ENCODE data around the gene ZG16. TPM values are rescaled to one million over a fixed set of nuclear protein-coding genes. Genes with fewer than 3 reads are reported as not detected.
"Not testable (repeated sequence)": the region's sequence is repeated elsewhere in the genome, so short reads cannot be mapped to it uniquely, and the experiment has no call there.

Gene ZG16
- total and polyA plus RNA-seq, 9 donors: 0.05 to 0.13 TPM; not detected in 7

- H3K4me1 ChIP-seq (ENCODE audit: control insufficient read depth, insufficient read depth, low read length): no peaks in the 10 kb centered on the region
- no peaks in the 10 kb centered on the region for H3K9me3 ChIP-seq (replicated peaks; ENCODE audit: control insufficient read depth, low read depth, low read length)
- no peak overlapping the region for H3K4me3 ChIP-seq (ENCODE audit: low read length)
- no peak for DNase-seq
- no peaks in the 10 kb centered on the region for H3K36me3 ChIP-seq (ENCODE audit: control insufficient read depth, insufficient read depth, low read length)
- H3K27ac ChIP-seq (ENCODE audit: low read length): no peak overlapping the region
- 92% methylated on average over 25 of the region's 30 CpGs for WGBS (ENCODE audit: insufficient coverage)
- no peaks in the 10 kb centered on the region for H3K27me3 ChIP-seq (ENCODE audit: control insufficient read depth, insufficient read depth, low read length)
Observed at GRCh38 chr16:29747947-29748759, 29.9 kb upstream of the ZG16 start.

- not testable (repeated sequence) for H3K4me1 ChIP-seq (ENCODE audit: control insufficient read depth, insufficient read depth, low read length); H3K27me3 ChIP-seq (ENCODE audit: control insufficient read depth, insufficient read depth, low read length); H3K4me3 ChIP-seq (ENCODE audit: low read length); DNase-seq; H3K36me3 ChIP-seq (ENCODE audit: control insufficient read depth, insufficient read depth, low read length); H3K9me3 ChIP-seq (replicated peaks; ENCODE audit: control insufficient read depth, low read depth, low read length); H3K27ac ChIP-seq (ENCODE audit: low read length)
- 36% methylated on average over 4 of the region's 4 CpGs for WGBS (ENCODE audit: insufficient coverage)
Observed at GRCh38 chr16:29748760-29749149, 29.3 kb upstream of the ZG16 start.

- H3K36me3 ChIP-seq (ENCODE audit: control insufficient read depth, insufficient read depth, low read length): no peaks in the 10 kb centered on the region
- no peaks in the 10 kb centered on the region for H3K4me1 ChIP-seq (ENCODE audit: control insufficient read depth, insufficient read depth, low read length)
- H3K9me3 ChIP-seq (replicated peaks; ENCODE audit: control insufficient read depth, low read depth, low read length): no peaks in the 10 kb centered on the region
- no peak overlapping the region for H3K27ac ChIP-seq (ENCODE audit: low read length)
- no CpG with 5 or more reads among the region's 1 CpG for WGBS (ENCODE audit: insufficient coverage)
- H3K27me3 ChIP-seq (ENCODE audit: control insufficient read depth, insufficient read depth, low read length): no peaks in the 10 kb centered on the region
- DNase-seq: no peak
- H3K4me3 ChIP-seq (ENCODE audit: low read length): no peak overlapping the region
Observed at GRCh38 chr16:29753516-29753915, 24.5 kb upstream of the ZG16 start.

GRCh38 chr16:29756654-29757053 lies 21.4 kb upstream of the ZG16 start:
- no peak for DNase-seq
- no peaks in the 10 kb centered on the region for H3K27me3 ChIP-seq (ENCODE audit: control insufficient read depth, insufficient read depth, low read length)
- no peaks in the 10 kb centered on the region for H3K9me3 ChIP-seq (replicated peaks; ENCODE audit: control insufficient read depth, low read depth, low read length)
- WGBS (ENCODE audit: insufficient coverage): 100% methylated on average over 1 of the region's 1 CpG
- no peaks in the 10 kb centered on the region for H3K36me3 ChIP-seq (ENCODE audit: control insufficient read depth, insufficient read depth, low read length)
- H3K4me1 ChIP-seq (ENCODE audit: control insufficient read depth, insufficient read depth, low read length): no peaks in the 10 kb centered on the region
- no peak overlapping the region for H3K4me3 ChIP-seq (ENCODE audit: low read length)
- H3K27ac ChIP-seq (ENCODE audit: low read length): no peak overlapping the region

- not testable (repeated sequence) for H3K27ac ChIP-seq (ENCODE audit: low read length); H3K36me3 ChIP-seq (ENCODE audit: control insufficient read depth, insufficient read depth, low read length); DNase-seq; H3K4me1 ChIP-seq (ENCODE audit: control insufficient read depth, insufficient read depth, low read length); H3K27me3 ChIP-seq (ENCODE audit: control insufficient read depth, insufficient read depth, low read length); H3K4me3 ChIP-seq (ENCODE audit: low read length); H3K9me3 ChIP-seq (replicated peaks; ENCODE audit: control insufficient read depth, low read depth, low read length)
- WGBS (ENCODE audit: insufficient coverage): 63% methylated on average over 6 of the region's 8 CpGs
Observed at GRCh38 chr16:29757086-29757485, 21.0 kb upstream of the ZG16 start.

GRCh38 chr16:29757950-29758466 lies 20.0 kb upstream of the ZG16 start:
- H3K36me3 ChIP-seq (ENCODE audit: control insufficient read depth, insufficient read depth, low read length): no peaks in the 10 kb centered on the region
- H3K4me1 ChIP-seq (ENCODE audit: control insufficient read depth, insufficient read depth, low read length): no peaks in the 10 kb centered on the region
- WGBS (ENCODE audit: insufficient coverage): 71% methylated on average over 6 of the region's 6 CpGs
- H3K27ac ChIP-seq (ENCODE audit: low read length): no peak overlapping the region
- no peak for DNase-seq
- peaks cover 3% of the 10 kb centered on the region for H3K27me3 ChIP-seq (ENCODE audit: control insufficient read depth, insufficient read depth, low read length)
- H3K4me3 ChIP-seq (ENCODE audit: low read length): no peak overlapping the region
- no peaks in the 10 kb centered on the region for H3K9me3 ChIP-seq (replicated peaks; ENCODE audit: control insufficient read depth, low read depth, low read length)

GRCh38 chr16:29760567-29761279 lies 17.3 kb upstream of the ZG16 start:
- no peak overlapping the region for H3K4me3 ChIP-seq (ENCODE audit: low read length)
- 53% methylated on average over 6 of the region's 9 CpGs for WGBS (ENCODE audit: insufficient coverage)
- no peak overlapping the region for H3K27ac ChIP-seq (ENCODE audit: low read length)
- H3K36me3 ChIP-seq (ENCODE audit: control insufficient read depth, insufficient read depth, low read length): no peaks in the 10 kb centered on the region
- H3K4me1 ChIP-seq (ENCODE audit: control insufficient read depth, insufficient read depth, low read length): no peaks in the 10 kb centered on the region
- peaks cover 3% of the 10 kb centered on the region for H3K27me3 ChIP-seq (ENCODE audit: control insufficient read depth, insufficient read depth, low read length)
- no peak for DNase-seq
- no peaks in the 10 kb centered on the region for H3K9me3 ChIP-seq (replicated peaks; ENCODE audit: control insufficient read depth, low read depth, low read length)

GRCh38 chr16:29761280-29761651 lies 16.8 kb upstream of the ZG16 start:
- H3K4me3 ChIP-seq (ENCODE audit: low read length); H3K27ac ChIP-seq (ENCODE audit: low read length); H3K9me3 ChIP-seq (replicated peaks; ENCODE audit: control insufficient read depth, low read depth, low read length); H3K36me3 ChIP-seq (ENCODE audit: control insufficient read depth, insufficient read depth, low read length); DNase-seq; H3K4me1 ChIP-seq (ENCODE audit: control insufficient read depth, insufficient read depth, low read length); H3K27me3 ChIP-seq (ENCODE audit: control insufficient read depth, insufficient read depth, low read length): not testable (repeated sequence)
- 83% methylated on average over 2 of the region's 8 CpGs for WGBS (ENCODE audit: insufficient coverage)

- Histone ChIP-seq H3K9me3 (replicated peaks; ENCODE audit: control insufficient read depth, low read depth, low read length) (no peaks in the 10 kb centered on the region), H3K4me3 (ENCODE audit: low read length) (no peak overlapping the region), H3K36me3 (ENCODE audit: control insufficient read depth, insufficient read depth, low read length) (no peaks in the 10 kb centered on the region), H3K27me3 (ENCODE audit: control insufficient read depth, insufficient read depth, low read length) (peaks cover 3% of the 10 kb centered on the region), H3K27ac (ENCODE audit: low read length) (no peak overlapping the region), H3K4me1 (ENCODE audit: control insufficient read depth, insufficient read depth, low read length) (no peaks in the 10 kb centered on the region)
- DNase-seq: no peak
- 67% methylated on average over 1 of the region's 6 CpGs for WGBS (ENCODE audit: insufficient coverage)
Observed at GRCh38 chr16:29761882-29762281, 16.2 kb upstream of the ZG16 start.

- DNase-seq: no peak
- Histone ChIP-seq H3K4me1 (ENCODE audit: control insufficient read depth, insufficient read depth, low read length) (no peaks in the 10 kb centered on the region), H3K4me3 (ENCODE audit: low read length) (no peak overlapping the region), H3K27me3 (ENCODE audit: control insufficient read depth, insufficient read depth, low read length) (peaks cover 3% of the 10 kb centered on the region), H3K27ac (ENCODE audit: low read length) (no peak overlapping the region), H3K36me3 (ENCODE audit: control insufficient read depth, insufficient read depth, low read length) (no peaks in the 10 kb centered on the region), H3K9me3 (replicated peaks; ENCODE audit: control insufficient read depth, low read depth, low read length) (no peaks in the 10 kb centered on the region)
- 30% methylated on average over 3 of the region's 6 CpGs for WGBS (ENCODE audit: insufficient coverage)
Observed at GRCh38 chr16:29763326-29763725, 14.7 kb upstream of the ZG16 start.

Measured in muscle of leg (tissue), 11 donors.